Esophagus squamous epithelium (tissue), 5 donors: ENCODE measurements around the gene RNF113B. TPM values are rescaled to one million over a fixed set of nuclear protein-coding genes. Genes with fewer than 3 reads are reported as not detected.

Experiments
- DNase-seq: peaks from one replicate; lab custom pipeline; 2025; lab: John Stamatoyannopoulos, UW
- H3K27ac ChIP-seq, 4 donors: fragments of 200-600 bp; sonication (generic); one replicate each; pipeline ENCODE4 v1.5.1; 2016 to 2019; ENCODE audit warnings: mild to moderate bottlenecking in 1 of 4
- H3K27me3 ChIP-seq, 4 donors: fragments of 200-600 bp; sonication (generic); 1 replicate in 3 of 4; 2 replicates in 1 of 4; pipeline versions ENCODE4 v1.5.1 to v1.6.0; 2017 to 2021; ENCODE audit warnings: antibody characterized with exemption in 1 of 4
- H3K36me3 ChIP-seq, 3 donors: fragments of 200-600 bp; sonication (generic); one replicate each; pipeline ENCODE4 v1.5.1; 2016 to 2019
- H3K4me1 ChIP-seq, 3 donors: fragments of 200-600 bp; sonication (generic); one replicate each; pipeline ENCODE4 v1.5.1; 2017 to 2019
- H3K4me3 ChIP-seq, 4 donors: fragments of 200-600 bp; sonication (generic); 1 replicate in 3 of 4; 2 replicates in 1 of 4; pipeline ENCODE4 v1.5.1; 2016 to 2019; ENCODE audit warnings: mild to moderate bottlenecking in 2 of 4, moderate library complexity in 1 of 4
- H3K9me3 ChIP-seq, 3 donors: fragments of 200-600 bp; sonication (generic); one replicate each; pipeline ENCODE4 v1.5.1; 2016 to 2019
- POLR2A ChIP-seq, 4 donors: fragments of 450-650 bp; IDR thresholded peaks; one replicate each; pipeline ENCODE4 v1.6.1; 2017; ENCODE audit warnings: antibody characterized with exemption in 4 of 4, mild to moderate bottlenecking in 4 of 4, moderate library complexity in 3 of 4
- WGBS, 2 donors: methylation state at CpG; one replicate each; pipeline ENCODE4 v1.1.5; 2018; 5-methylcytosine and 5-hydroxymethylcytosine counted together
- intact Hi-C: fragments of 100-400 bp; cut with DNase I; formaldehyde crosslinking; loops from one replicate; pipeline ENCODE4 v1.15.0; 2022
- total RNA-seq, 4 donors: library from RNA; depleted of rRNA; stranded (reverse); fragments of >200 nt; gene quantifications; one replicate each; pipeline ENCODE4 v1.1.0, GENCODE V29; 2016
- TF ChIP-seq, protein P1 (sequence below), 6 experiments: fragments of 450-650 bp in 4 of 6; fragments of 200-600 bp in 2 of 6; sonication (generic) in 2 of 6; IDR thresholded peaks; one replicate each; pipeline ENCODE4 v1.5.1; 2016 to 2019; ENCODE audit warnings: antibody characterized with exemption in 6 of 6, mild to moderate bottlenecking in 4 of 6, moderate library complexity in 4 of 6
- donor health status: DM: yes; HTN: yes; CAD: no.

RNF113B gene
- not detected for total RNA-seq

DNA sequence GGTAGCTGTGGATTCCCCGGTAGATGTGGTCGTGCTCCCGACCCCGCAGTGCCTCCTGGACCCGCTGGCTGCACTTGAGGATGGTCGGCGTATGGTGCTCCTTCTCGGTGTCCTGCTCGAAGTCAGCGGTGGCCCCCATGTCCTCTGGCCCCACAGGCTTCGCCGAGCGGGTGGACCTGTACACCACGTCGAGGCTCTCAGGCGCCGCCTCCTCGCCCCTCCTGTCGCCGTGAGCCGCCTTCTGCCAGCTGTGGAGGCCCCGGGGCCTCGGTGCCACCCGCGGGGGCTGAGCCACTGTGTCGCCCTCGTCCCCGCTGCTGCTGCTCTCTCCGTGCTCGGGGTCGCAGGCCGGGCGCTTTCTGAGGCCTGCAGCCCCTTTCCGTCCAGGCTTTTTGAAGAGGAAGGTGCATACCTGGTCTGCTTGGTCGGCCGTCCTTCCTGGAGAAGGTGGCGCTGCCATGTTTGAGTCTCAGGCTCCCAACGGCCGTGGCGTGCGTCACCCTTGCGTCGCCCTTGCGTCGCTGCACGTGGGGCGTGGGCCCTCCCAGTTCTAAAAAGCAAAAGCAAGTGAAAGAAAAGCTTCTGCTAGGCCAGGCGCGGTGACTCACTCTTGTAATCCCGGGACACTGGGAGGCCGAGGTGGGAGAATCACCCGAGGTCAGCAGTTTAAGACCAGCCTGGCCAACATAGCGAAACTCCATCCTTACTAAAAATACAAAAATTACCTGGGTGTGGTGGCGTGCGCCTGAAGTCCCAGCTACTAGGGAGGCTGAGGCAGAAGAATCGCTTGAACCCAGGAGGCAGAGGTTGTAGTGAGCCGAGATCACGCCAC lies at the start of gene RNF113B:
RNF113B (minus strand) TSS at position 493 of the 832 bp plus-strand sequence; CDS start at position 460, 33 bp downstream.
- peaks cover 8 to 33% (median 18%) of the 10 kb centered on the region in 3 donors for H3K4me1 ChIP-seq
- no peak within 1 kb of the TSS for H3K27ac ChIP-seq
- no peak within 1 kb of the TSS for H3K4me3 ChIP-seq
- H3K27me3 ChIP-seq, result no peaks in the 10 kb centered on the region
- 92 to 93% methylated on average over 8 to 38 of the region's 58 CpGs for WGBS, 2 donors
- intact Hi-C loops, result no loop called here
- TF ChIP-seq, protein P1, sequence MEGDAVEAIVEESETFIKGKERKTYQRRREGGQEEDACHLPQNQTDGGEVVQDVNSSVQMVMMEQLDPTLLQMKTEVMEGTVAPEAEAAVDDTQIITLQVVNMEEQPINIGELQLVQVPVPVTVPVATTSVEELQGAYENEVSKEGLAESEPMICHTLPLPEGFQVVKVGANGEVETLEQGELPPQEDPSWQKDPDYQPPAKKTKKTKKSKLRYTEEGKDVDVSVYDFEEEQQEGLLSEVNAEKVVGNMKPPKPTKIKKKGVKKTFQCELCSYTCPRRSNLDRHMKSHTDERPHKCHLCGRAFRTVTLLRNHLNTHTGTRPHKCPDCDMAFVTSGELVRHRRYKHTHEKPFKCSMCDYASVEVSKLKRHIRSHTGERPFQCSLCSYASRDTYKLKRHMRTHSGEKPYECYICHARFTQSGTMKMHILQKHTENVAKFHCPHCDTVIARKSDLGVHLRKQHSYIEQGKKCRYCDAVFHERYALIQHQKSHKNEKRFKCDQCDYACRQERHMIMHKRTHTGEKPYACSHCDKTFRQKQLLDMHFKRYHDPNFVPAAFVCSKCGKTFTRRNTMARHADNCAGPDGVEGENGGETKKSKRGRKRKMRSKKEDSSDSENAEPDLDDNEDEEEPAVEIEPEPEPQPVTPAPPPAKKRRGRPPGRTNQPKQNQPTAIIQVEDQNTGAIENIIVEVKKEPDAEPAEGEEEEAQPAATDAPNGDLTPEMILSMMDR (IDR thresholded peaks at IDR 0.05), result no peak
- no peak for TF ChIP-seq POLR2A (IDR thresholded peaks at IDR 0.05)
- no peak for DNase-seq
- no peaks in the 10 kb centered on the region for H3K36me3 ChIP-seq
- H3K9me3 ChIP-seq, result no peaks in the 10 kb centered on the region

DNA sequence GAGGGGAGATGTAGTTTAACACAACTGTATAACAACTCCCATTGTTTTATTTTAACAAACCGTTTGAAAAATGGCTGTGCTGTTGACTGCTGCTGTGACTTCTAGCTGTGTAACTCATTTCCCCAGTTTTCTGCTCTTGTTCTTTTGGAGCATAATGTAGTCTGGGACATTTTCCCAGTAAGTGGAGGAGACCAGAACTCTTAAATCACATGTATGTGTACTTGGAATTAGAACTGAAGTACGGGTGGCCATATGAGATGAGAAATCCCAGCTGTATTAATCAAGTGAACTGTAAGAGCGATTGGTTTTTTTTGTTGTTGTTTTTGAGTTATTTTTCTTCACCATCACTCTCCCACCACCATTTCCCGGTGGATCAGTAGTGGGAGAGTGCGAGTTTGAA lies 49.4 kb upstream of the RNF113B start:
- intact Hi-C loops, result no loop called here
- no peaks in the 10 kb centered on the region for H3K36me3 ChIP-seq
- TF ChIP-seq POLR2A (IDR thresholded peaks at IDR 0.05), result no peak
- TF ChIP-seq, protein P1 (IDR thresholded peaks at IDR 0.05), result no peak
- no peaks in the 10 kb centered on the region for H3K27me3 ChIP-seq
- H3K4me1 ChIP-seq, result no peaks in the 10 kb centered on the region
- no peak overlapping the region for H3K4me3 ChIP-seq
- no peak overlapping the region for H3K27ac ChIP-seq
- DNase-seq, result no peak
- H3K9me3 ChIP-seq, result no peaks in the 10 kb centered on the region
- WGBS, 2 donors, result 83 to 91% methylated on average over 5 of the region's 5 CpGs

- Histone ChIP-seq H3K4me1 (peaks cover 0 to under 1% (median 0%) of the 10 kb centered on the region in 3 donors), H3K36me3 (no peaks in the 10 kb centered on the region), H3K4me3 (no peak overlapping the region), H3K9me3 (no peaks in the 10 kb centered on the region), H3K27me3 (no peaks in the 10 kb centered on the region), H3K27ac (no peak overlapping the region)
- TF ChIP-seq POLR2A (IDR thresholded peaks at IDR 0.05), result no peak
- TF ChIP-seq, protein P1 (IDR thresholded peaks at IDR 0.05), result no peak
- no peak for DNase-seq
- WGBS, 2 donors, result 84 to 86% methylated on average over 20 of the region's 20 CpGs
- intact Hi-C loops, result no loop called here
Observed at GRCh38 chr13:98225036-98225940, 48.2 kb upstream of the RNF113B start.

DNA sequence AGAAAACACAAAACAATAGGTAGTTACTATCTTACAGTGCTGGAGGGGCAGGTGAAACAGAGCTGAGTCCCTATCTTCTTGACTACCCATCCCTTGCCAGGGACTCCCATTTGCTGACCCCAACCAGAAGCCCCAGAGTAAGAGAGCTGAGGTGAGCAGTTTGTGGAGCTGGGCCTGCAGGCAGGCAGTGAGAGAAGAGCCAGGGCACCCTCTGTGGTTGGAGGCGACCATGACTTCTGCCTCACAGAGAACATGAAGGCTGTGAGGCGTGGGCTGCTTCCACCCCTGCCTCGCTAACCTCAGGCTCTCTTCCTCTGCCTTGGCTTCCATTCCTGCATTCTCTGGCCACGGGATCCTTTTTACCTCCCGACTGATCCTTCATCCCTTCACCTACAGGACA lies 47.5 kb upstream of the RNF113B start:
- Histone ChIP-seq H3K4me3 (no peak overlapping the region), H3K4me1 (peaks cover 0 to 5% (median 0%) of the 10 kb centered on the region in 3 donors), H3K9me3 (no peaks in the 10 kb centered on the region), H3K27me3 (no peaks in the 10 kb centered on the region), H3K27ac (no peak overlapping the region), H3K36me3 (no peaks in the 10 kb centered on the region)
- intact Hi-C loops, result no loop called here
- 83 to 96% methylated on average over 5 of the region's 5 CpGs for WGBS, 2 donors
- TF ChIP-seq POLR2A (IDR thresholded peaks at IDR 0.05), result no peak
- no peak for DNase-seq

GRCh38 chr13:98223741-98224140 lies 46.7 kb upstream of the RNF113B start:
- intact Hi-C loops, result no loop called here
- Histone ChIP-seq H3K27ac (no peak overlapping the region), H3K4me3 (no peak overlapping the region), H3K4me1 (peaks cover 0 to 5% (median 0%) of the 10 kb centered on the region in 3 donors), H3K9me3 (no peaks in the 10 kb centered on the region), H3K36me3 (no peaks in the 10 kb centered on the region), H3K27me3 (no peaks in the 10 kb centered on the region)
- no peak for DNase-seq
- TF ChIP-seq POLR2A (IDR thresholded peaks at IDR 0.05), result no peak
- TF ChIP-seq, protein P1 (IDR thresholded peaks at IDR 0.05), result no peak
